Neuronal stem cell (in vitro differentiated cells): ENCODE measurements around the gene PHF21A.

Source experiments
- DNase-seq: peaks from one replicate; pipeline ENCODE4 v3.0.0-alpha.2; 2013; ENCODE audit warnings: low spot score
- H2AFZ ChIP-seq: one replicate; pipeline ENCODE4 v1.6.1; 2013; ENCODE audit warnings: mild to moderate bottlenecking, low read length, inconsistent platforms
- H2AK5ac ChIP-seq: 2 replicates; pipeline ENCODE4 v1.6.1; 2013; ENCODE audit warnings: low read depth, mild to moderate bottlenecking, inconsistent platforms, low read length, moderate library complexity, mixed read lengths
- H2BK120ac ChIP-seq: 2 replicates; pipeline ENCODE4 v1.6.1; 2013; ENCODE audit warnings: low read depth, mild to moderate bottlenecking, inconsistent platforms, low read length, moderate library complexity, mixed read lengths
- H2BK12ac ChIP-seq: one replicate; pipeline ENCODE4 v1.6.1; 2013; ENCODE audit warnings: low read length, inconsistent platforms
- H2BK15ac ChIP-seq: 2 replicates; pipeline ENCODE4 v1.6.1; 2013; ENCODE audit warnings: mild to moderate bottlenecking, low read length, inconsistent platforms, mixed read lengths
- H2BK5ac ChIP-seq: one replicate; pipeline ENCODE4 v1.6.1; 2013; ENCODE audit warnings: inconsistent platforms, mild to moderate bottlenecking, low read length, moderate library complexity
- H3K14ac ChIP-seq: one replicate; pipeline ENCODE4 v1.6.1; 2013; ENCODE audit warnings: low read length, inconsistent platforms
- H3K18ac ChIP-seq: 2 replicates; pipeline ENCODE4 v1.6.1; 2013; ENCODE audit warnings: low read length, inconsistent platforms
- H3K23ac ChIP-seq: 2 replicates; pipeline ENCODE4 v1.6.1; 2013; ENCODE audit warnings: low read depth, mild to moderate bottlenecking, mixed read lengths, low read length, inconsistent platforms; ENCODE audit not compliant: poor library complexity
- H3K27ac ChIP-seq: replicated peaks from 3 replicates; pipeline ENCODE4 v1.5.1; 2013; ENCODE audit warnings: low read length, inconsistent platforms
- H3K27me3 ChIP-seq, 3 experiments: 2 replicates each; pipeline ENCODE4 v1.6.1; 2013; ENCODE audit warnings: low read length in 3 of 3, mild to moderate bottlenecking in 2 of 3, inconsistent platforms in 1 of 3, low read depth in 1 of 3, mixed read lengths in 1 of 3, moderate library complexity in 1 of 3; ENCODE audit not compliant: control insufficient read depth in 3 of 3, insufficient read depth in 3 of 3
- H3K36me3 ChIP-seq, 2 donors: replicated peaks in 1 of 2; 2 replicates each; pipeline ENCODE4 v1.6.1; 2013; ENCODE audit warnings: low read length in 2 of 2; ENCODE audit not compliant: control insufficient read depth in 2 of 2, insufficient read depth in 2 of 2
- H3K4ac ChIP-seq: 2 replicates; pipeline ENCODE4 v1.6.1; 2013; ENCODE audit warnings: inconsistent platforms, mild to moderate bottlenecking, low read length, moderate library complexity
- H3K4me1 ChIP-seq, 2 donors: 1 replicate in 1 of 2; 2 replicates in 1 of 2; pipeline ENCODE4 v1.6.1; 2013; ENCODE audit warnings: low read length in 2 of 2, low read depth in 1 of 2; ENCODE audit not compliant: control insufficient read depth in 2 of 2, insufficient read depth in 1 of 2
- H3K4me2 ChIP-seq: one replicate; pipeline ENCODE4 v1.6.1; 2013; ENCODE audit warnings: mild to moderate bottlenecking, low read length, inconsistent platforms; ENCODE audit not compliant: insufficient read depth, poor library complexity, severe bottlenecking
- H3K4me3 ChIP-seq, 2 donors: 2 replicates each; pipeline ENCODE4 v1.5.1; 2013; ENCODE audit warnings: low read length in 2 of 2, mild to moderate bottlenecking in 2 of 2, inconsistent platforms in 1 of 2, moderate library complexity in 1 of 2
- H3K79me1 ChIP-seq: one replicate; pipeline ENCODE4 v1.6.1; 2013; ENCODE audit warnings: low read depth, mild to moderate bottlenecking, inconsistent platforms, low read length, moderate library complexity
- H3K9ac ChIP-seq: one replicate; pipeline ENCODE4 v1.6.1; 2013; ENCODE audit warnings: mild to moderate bottlenecking, low read depth, low read length, inconsistent platforms; ENCODE audit not compliant: poor library complexity
- H3K9me3 ChIP-seq, 2 donors: replicated peaks in 1 of 2; 2 replicates each; pipeline versions ENCODE3 to v1.6.1; 2013; ENCODE audit warnings: low read length in 2 of 2, mild to moderate bottlenecking in 2 of 2, inconsistent platforms in 1 of 2, low read depth in 1 of 2, mixed read lengths in 1 of 2, moderate library complexity in 1 of 2; ENCODE audit not compliant: control insufficient read depth in 2 of 2, insufficient read depth in 1 of 2
- H4K8ac ChIP-seq: one replicate; pipeline ENCODE4 v1.6.1; 2013; ENCODE audit warnings: low read depth, mild to moderate bottlenecking, inconsistent platforms, low read length, moderate library complexity
- H4K91ac ChIP-seq: one replicate; pipeline ENCODE4 v1.6.1; 2013; ENCODE audit warnings: low read length, low read depth, mild to moderate bottlenecking, inconsistent platforms; ENCODE audit not compliant: poor library complexity
- WGBS, 2 donors: extraction: QIAGEN DNeasy Blood & Tissue Kit; methylation state at CpG; one replicate each; pipeline ENCODE4 v1.1.7; 2013; ENCODE audit warnings: missing lambda C conversion rate in 2 of 2, mixed read lengths in 1 of 2; ENCODE audit not compliant: insufficient read length in 2 of 2, insufficient replicate concordance in 1 of 2; ENCODE audit errors: extremely low coverage in 2 of 2; 5-methylcytosine and 5-hydroxymethylcytosine counted together

The PHF21A gene

DNA sequence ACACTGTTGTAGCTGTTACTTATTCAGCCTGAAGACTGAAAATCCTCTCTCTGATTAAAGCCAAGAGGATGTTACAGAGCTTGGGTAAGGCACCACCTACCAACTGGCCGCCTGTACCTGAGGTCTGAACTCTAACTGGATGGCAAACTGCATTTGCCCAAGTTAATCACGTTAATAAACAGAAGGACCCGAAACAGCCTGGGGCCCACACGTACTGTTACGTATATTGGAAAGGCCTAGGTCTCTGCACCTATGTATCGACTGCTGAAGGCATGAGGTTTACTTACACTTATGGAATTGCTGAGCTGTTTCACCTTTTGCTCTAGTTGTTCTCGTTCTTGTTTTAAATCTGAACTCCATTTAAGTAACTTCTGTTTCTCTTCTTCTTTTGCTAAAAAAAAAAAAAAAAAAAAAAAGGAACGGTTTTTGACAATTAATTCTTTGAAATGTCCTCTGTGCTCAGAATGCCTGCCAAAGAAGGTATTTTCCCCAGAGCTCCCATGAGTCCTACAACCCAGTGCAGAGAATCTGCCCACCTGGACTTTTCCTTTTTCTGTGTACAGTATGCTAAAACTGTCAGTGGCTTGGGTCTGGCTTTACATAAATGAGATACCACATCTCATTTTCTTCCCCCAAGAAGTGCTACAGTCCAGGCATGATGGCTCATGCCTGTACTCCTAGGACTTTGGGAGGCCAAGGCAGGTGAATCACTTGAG, 185.7 kb downstream of the PHF21A start:
- H3K18ac ChIP-seq = no peak overlapping the region
- no peak overlapping the region for H3K27ac ChIP-seq
- H2BK120ac ChIP-seq = no peak overlapping the region
- H2AFZ ChIP-seq = no peak overlapping the region
- H2BK15ac ChIP-seq = no peak overlapping the region
- no peak overlapping the region for H3K14ac ChIP-seq
- no peak overlapping the region for H3K23ac ChIP-seq
- H3K36me3 ChIP-seq = peaks cover 29 to 72% of the 10 kb centered on the region in 2 donors
- no peaks in the 10 kb centered on the region for H3K27me3 ChIP-seq
- H3K4me3 ChIP-seq = no peak overlapping the region
- no CpG with 5 or more reads among the region's 8 CpGs for WGBS, 2 donors
- no peak overlapping the region for H4K8ac ChIP-seq
- no peak overlapping the region for H2BK12ac ChIP-seq
- no peak overlapping the region for H3K4me2 ChIP-seq
- H2AK5ac ChIP-seq = no peak overlapping the region
- H2BK5ac ChIP-seq = no peak overlapping the region
- peaks cover 0 to 2% of the 10 kb centered on the region in 2 donors for H3K9me3 ChIP-seq
- H3K4me1 ChIP-seq = peaks cover 0 to 3% of the 10 kb centered on the region in 2 donors
- H3K79me1 ChIP-seq = no peaks in the 10 kb centered on the region
- DNase-seq = no peak
- H3K9ac ChIP-seq = no peak overlapping the region
- H3K4ac ChIP-seq = no peak overlapping the region
- no peak overlapping the region for H4K91ac ChIP-seq

DNA sequence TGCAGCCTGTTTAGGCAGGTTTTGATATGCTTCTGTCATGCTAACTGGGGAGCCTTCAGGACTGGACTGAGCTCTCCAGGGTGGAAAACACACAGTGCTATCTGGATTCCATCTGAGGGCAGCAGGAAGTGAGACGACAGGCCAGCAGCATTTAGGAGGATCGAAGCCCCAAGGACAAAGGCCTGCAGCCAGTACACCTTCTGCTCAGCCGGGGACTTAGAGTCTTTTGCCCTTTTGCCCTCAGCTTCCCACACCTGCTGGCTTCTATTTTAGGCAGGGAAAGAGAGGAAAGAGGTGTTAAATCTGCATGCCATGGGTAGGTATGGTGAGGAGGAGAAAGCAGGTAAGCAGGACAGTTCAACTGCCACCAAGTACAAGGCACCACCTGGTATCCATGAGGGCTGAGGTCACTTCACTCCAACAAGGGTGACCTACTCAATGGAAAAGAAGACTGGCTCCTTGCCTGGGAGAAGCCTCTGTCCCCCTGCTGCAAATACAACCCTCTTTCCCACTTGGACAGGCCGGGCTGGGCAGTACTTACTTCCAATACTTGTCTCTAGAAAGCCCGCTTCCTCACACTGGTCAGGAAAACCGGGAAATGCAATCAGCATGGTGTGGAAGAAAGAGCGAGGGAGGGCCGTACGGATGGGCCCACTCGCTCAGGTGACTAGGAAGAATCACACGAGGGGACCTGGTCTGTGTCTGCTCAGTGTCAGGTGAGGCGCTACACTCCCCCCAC, 186.5 kb downstream of the PHF21A start:
- Histone ChIP-seq H2AFZ (no peak overlapping the region), H3K4ac (no peak overlapping the region), H3K27ac (no peak overlapping the region), H3K4me2 (no peak overlapping the region), H3K36me3 (peaks cover 30 to 70% of the 10 kb centered on the region in 2 donors), H3K4me1 (peaks cover 0 to 3% of the 10 kb centered on the region in 2 donors), H4K91ac (no peak overlapping the region), H2BK12ac (no peak overlapping the region), H2BK15ac (no peak overlapping the region), H4K8ac (no peak overlapping the region), H3K4me3 (no peak overlapping the region), H2BK5ac (no peak overlapping the region), H3K9ac (no peak overlapping the region), H2AK5ac (no peak overlapping the region), H2BK120ac (no peak overlapping the region), H3K9me3 (peaks cover 0 to 2% of the 10 kb centered on the region in 2 donors), H3K27me3 (no peaks in the 10 kb centered on the region), H3K23ac (no peak overlapping the region), H3K14ac (no peak overlapping the region), H3K18ac (no peak overlapping the region), H3K79me1 (no peaks in the 10 kb centered on the region)
- no peak for DNase-seq
- WGBS, 2 donors = no CpG with 5 or more reads among the region's 12 CpGs

DNA sequence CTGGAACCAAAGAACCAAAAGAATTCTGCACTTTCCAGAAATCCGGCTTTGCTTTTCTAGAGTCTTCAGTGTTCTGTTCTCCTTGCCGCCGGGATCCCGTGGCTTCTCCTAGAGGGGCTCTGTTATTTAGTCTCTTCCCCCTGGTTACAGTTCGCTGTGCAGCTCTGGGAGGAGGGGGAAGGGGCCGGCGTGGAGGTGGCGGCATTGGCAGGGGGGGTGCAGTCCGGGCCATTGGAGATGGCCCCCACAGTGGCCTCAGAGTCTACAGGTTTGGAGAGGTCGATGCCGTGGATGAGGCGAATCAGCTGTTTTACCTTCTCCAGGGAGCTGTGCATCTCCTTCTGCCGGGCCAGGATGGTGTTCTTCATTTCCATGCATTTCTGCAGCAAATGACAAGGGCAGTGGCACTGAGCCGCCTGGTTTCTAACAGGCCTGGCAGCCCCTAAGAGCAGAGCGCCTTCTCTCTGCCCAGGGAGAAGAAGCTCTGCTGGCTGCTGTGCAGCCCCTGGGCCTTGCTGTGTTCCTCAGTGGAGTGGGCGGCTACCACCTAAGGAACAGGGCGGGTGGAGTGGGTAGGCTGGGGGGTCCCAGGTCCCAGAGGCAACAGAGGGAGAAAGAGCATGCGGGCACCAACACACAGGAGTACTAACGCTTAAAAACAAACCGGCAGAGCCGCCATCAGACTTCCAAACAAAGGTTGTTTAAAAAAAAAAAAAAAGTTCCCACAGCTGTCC, 187.2 kb downstream of the PHF21A start:
- peaks cover 0 to 3% of the 10 kb centered on the region in 2 donors for H3K4me1 ChIP-seq
- H2BK120ac ChIP-seq = no peak overlapping the region
- no CpG with 5 or more reads among the region's 21 CpGs for WGBS, 2 donors
- no peak overlapping the region for H3K4me3 ChIP-seq
- H4K8ac ChIP-seq = no peak overlapping the region
- peaks cover 30 to 70% of the 10 kb centered on the region in 2 donors for H3K36me3 ChIP-seq
- no peaks in the 10 kb centered on the region for H3K27me3 ChIP-seq
- no peak overlapping the region for H3K27ac ChIP-seq
- no peaks in the 10 kb centered on the region for H3K79me1 ChIP-seq
- H3K4me2 ChIP-seq = no peak overlapping the region
- no peak overlapping the region for H2BK12ac ChIP-seq
- H3K23ac ChIP-seq = no peak overlapping the region
- peaks cover 0 to 2% of the 10 kb centered on the region in 2 donors for H3K9me3 ChIP-seq
- no peak overlapping the region for H2AK5ac ChIP-seq
- H3K4ac ChIP-seq = no peak overlapping the region
- no peak overlapping the region for H2BK15ac ChIP-seq
- no peak overlapping the region for H4K91ac ChIP-seq
- no peak overlapping the region for H3K18ac ChIP-seq
- H2BK5ac ChIP-seq = no peak overlapping the region
- no peak overlapping the region for H3K9ac ChIP-seq
- no peak overlapping the region for H3K14ac ChIP-seq
- H2AFZ ChIP-seq = no peak overlapping the region
- DNase-seq = no peak
